Measurements from ENCODE around the gene DLGAP1.

DLGAP1 gene

GRCh38 chr18:3649135-3649632 is 805.9 kb downstream of the DLGAP1 start:
- DNase-seq, result no peak

GRCh38 chr18:3648641-3649040 is 806.5 kb downstream of the DLGAP1 start:
- no peak for DNase-seq

GRCh38 chr18:3648200-3648599 is 806.9 kb downstream of the DLGAP1 start:
- DNase-seq, result no peak

- no peak for DNase-seq
These were observed 807.5 kb downstream of the DLGAP1 start for GRCh38 chr18:3647636-3648035.

GRCh38 chr18:3645384-3646156 is 809.5 kb downstream of the DLGAP1 start:
- DNase-seq, result no peak

- no peak for DNase-seq
These were observed 820.7 kb downstream of the DLGAP1 start for GRCh38 chr18:3634250-3634939.

- no peak for DNase-seq
These were observed 823.2 kb downstream of the DLGAP1 start for GRCh38 chr18:3631887-3632286.

- no peak for DNase-seq
These were observed 828.1 kb downstream of the DLGAP1 start for GRCh38 chr18:3626929-3627458.

- DNase-seq, result no peak
These were observed 829.4 kb downstream of the DLGAP1 start for GRCh38 chr18:3625742-3626091.

GRCh38 chr18:3624935-3625741 is 830.0 kb downstream of the DLGAP1 start:
- DNase-seq, result peak; percentile 60

- DNase-seq, result no peak
These were observed 830.6 kb downstream of the DLGAP1 start for GRCh38 chr18:3624546-3624934.

GRCh38 chr18:3623769-3624545 is 831.1 kb downstream of the DLGAP1 start:
- no peak for DNase-seq

GRCh38 chr18:3620146-3621119 is 834.7 kb downstream of the DLGAP1 start:
- DNase-seq, result no peak

- no peak for DNase-seq
These were observed 835.4 kb downstream of the DLGAP1 start for GRCh38 chr18:3619746-3620145.

GRCh38 chr18:3619222-3619621 is 835.9 kb downstream of the DLGAP1 start:
- no peak for DNase-seq

- DNase-seq, result no peak
These were observed 838.4 kb downstream of the DLGAP1 start for GRCh38 chr18:3616744-3617143.

- no peak for DNase-seq
These were observed 839.0 kb downstream of the DLGAP1 start for GRCh38 chr18:3616142-3616541.

GRCh38 chr18:3615374-3615985 is 839.6 kb downstream of the DLGAP1 start:
- no peak for DNase-seq

- DNase-seq, result no peak
These were observed 842.8 kb downstream of the DLGAP1 start for GRCh38 chr18:3612315-3612714.

GRCh38 chr18:3611313-3612090 is 843.6 kb downstream of the DLGAP1 start:
- no peak for DNase-seq

Measured in CD4-positive, alpha-beta T cell treated with Interleukin-21 for 1 hour (primary cell).